ENCODE measurements around the gene ELOF1.
"Not testable (repeated sequence)": the region's sequence is repeated elsewhere in the genome, so short reads cannot be mapped to it uniquely, and the experiment has no call there.

ELOF1 gene

DNA sequence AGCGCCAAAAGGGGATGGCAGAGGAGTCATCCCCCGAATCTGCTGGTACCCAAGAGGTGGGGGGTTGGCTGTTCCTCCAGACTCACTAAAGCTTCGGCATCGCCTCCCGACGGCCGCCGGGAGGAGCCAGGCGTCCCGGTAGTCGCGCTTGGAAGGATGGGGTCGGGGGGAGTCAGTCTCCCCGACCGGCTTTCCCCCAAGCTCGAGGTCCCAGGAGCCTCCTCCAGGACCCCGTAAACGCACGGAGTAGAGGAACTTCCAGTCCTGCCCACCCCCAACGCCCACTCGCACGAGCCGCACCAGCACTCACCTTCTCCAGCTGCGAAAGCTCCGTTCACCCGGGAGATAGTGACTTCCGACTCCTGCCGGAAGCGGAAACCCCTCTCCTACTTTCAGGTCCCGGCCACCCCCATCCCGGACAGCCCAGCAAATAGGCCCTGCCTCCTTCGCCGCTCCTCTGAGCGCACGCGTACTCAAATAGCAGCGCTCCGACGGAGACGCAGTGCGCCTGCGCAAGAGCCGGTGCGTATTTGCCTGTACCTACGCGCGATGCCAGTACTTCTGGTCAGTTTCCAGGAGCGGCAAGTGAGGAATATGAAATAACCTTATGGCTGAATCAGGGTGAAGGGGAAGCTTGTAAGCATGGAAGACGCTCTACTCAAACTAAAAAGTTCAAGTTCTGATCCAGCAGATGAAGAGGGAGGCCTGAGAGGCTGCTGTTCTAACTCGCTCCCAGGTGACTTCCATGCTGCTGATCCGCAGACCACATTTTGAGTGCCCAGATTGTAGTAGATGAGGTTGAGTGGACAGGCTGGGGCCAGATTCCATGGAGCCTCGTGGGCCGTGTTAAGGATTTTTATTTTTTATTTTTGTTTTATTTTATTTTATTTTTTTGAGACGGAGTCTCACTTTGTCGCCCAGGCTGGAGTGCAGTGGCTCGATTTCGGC is at the start of gene ELOF1:
Gene ELOF1 (minus strand): TSS at position 350 of the 948 bp plus-strand sequence. CDS start 4,883 bp downstream, outside the sequence.
- Histone ChIP-seq H3K4me2 (ENCODE audit: insufficient read depth, low read length) (peak within 1 kb of the TSS; percentile 85), H3K4me1 (ENCODE audit: insufficient read depth, low read length) (peaks cover 31% of the 10 kb centered on the region), H3K4me3 (ENCODE audit: low read depth in 1 of 2, low read length in 2 of 2) (peak within 1 kb of the TSS; percentile 68 to 84), H4K20me1 (ENCODE audit: insufficient read depth, low read length) (peaks cover 25% of the 10 kb centered on the region), H3K9ac (ENCODE audit: low read depth, low read length) (peak within 1 kb of the TSS; percentile 60), H3K36me3 (ENCODE audit: insufficient read depth, low read length) (peaks cover 15% of the 10 kb centered on the region), H3K27ac (ENCODE audit: low read length) (peak within 1 kb of the TSS; percentile 80), H3K27me3 (ENCODE audit: insufficient read depth, low read length, poor library complexity) (no peaks in the 10 kb centered on the region), H2AFZ (ENCODE audit: low read depth, low read length) (peak within 1 kb of the TSS; percentile 89), H3K9me3 (ENCODE audit: insufficient read depth, low read length, severe bottlenecking) (no peaks in the 10 kb centered on the region), H3K79me2 (ENCODE audit: insufficient read depth, low read length) (peaks cover 44% of the 10 kb centered on the region)
- no peak for TF ChIP-seq EZH2 (IDR thresholded peaks at IDR 0.05; ENCODE audit: borderline replicate concordance, low read depth, low read length, severe bottlenecking)
- TF ChIP-seq, protein P1, sequence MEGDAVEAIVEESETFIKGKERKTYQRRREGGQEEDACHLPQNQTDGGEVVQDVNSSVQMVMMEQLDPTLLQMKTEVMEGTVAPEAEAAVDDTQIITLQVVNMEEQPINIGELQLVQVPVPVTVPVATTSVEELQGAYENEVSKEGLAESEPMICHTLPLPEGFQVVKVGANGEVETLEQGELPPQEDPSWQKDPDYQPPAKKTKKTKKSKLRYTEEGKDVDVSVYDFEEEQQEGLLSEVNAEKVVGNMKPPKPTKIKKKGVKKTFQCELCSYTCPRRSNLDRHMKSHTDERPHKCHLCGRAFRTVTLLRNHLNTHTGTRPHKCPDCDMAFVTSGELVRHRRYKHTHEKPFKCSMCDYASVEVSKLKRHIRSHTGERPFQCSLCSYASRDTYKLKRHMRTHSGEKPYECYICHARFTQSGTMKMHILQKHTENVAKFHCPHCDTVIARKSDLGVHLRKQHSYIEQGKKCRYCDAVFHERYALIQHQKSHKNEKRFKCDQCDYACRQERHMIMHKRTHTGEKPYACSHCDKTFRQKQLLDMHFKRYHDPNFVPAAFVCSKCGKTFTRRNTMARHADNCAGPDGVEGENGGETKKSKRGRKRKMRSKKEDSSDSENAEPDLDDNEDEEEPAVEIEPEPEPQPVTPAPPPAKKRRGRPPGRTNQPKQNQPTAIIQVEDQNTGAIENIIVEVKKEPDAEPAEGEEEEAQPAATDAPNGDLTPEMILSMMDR (IDR thresholded peaks at IDR 0.05; ENCODE audit: borderline replicate concordance, extremely low read depth, low read length, poor library complexity, severe bottlenecking) = peak; percentile 42
- DNase-seq (peak; percentile 98), ATAC-seq (ENCODE audit: insufficient read depth, low read depth) (peak; percentile 97)

DNA sequence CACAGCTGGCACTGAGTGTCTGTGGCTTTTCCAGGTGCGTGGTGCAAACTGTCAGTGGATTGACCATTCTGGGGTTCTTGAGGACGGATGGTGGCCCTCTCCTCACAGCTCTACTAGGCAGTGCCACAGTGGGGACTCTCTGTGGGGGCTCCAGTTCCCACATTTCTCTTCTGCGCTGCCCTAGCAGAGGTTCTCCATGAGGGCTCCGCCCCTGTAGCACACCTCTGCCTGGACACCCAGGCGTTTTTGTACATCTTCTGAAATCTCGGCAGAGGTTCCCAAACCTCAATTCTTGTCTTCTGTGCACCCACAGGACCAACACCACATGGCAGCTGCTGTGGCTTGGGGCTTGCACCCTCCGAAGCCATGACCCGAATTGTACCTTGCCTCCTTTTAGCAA is 47.5 kb upstream of the ELOF1 start:
- no peak for ATAC-seq (ENCODE audit: insufficient read depth, low read depth)
- Histone ChIP-seq H3K79me2 (ENCODE audit: insufficient read depth, low read length) (peaks cover 81% of the 10 kb centered on the region), H3K27ac (ENCODE audit: low read length) (no peak overlapping the region), H3K36me3 (ENCODE audit: insufficient read depth, low read length) (peaks cover 49% of the 10 kb centered on the region), H3K4me3 (ENCODE audit: low read depth in 1 of 2, low read length in 2 of 2) (no peak overlapping the region), H3K9me3 (ENCODE audit: insufficient read depth, low read length, severe bottlenecking) (peaks cover 20% of the 10 kb centered on the region), H3K4me2 (ENCODE audit: insufficient read depth, low read length) (no peak overlapping the region), H4K20me1 (ENCODE audit: insufficient read depth, low read length) (peaks cover 3% of the 10 kb centered on the region; the same call in 1 of the 2 replicates), H3K9ac (ENCODE audit: low read depth, low read length) (no peak overlapping the region), H3K27me3 (ENCODE audit: insufficient read depth, low read length, poor library complexity) (no peaks in the 10 kb centered on the region), H2AFZ (ENCODE audit: low read depth, low read length) (no peak overlapping the region), H3K4me1 (ENCODE audit: insufficient read depth, low read length) (no peaks in the 10 kb centered on the region)
- DNase-seq = peak; percentile 23
- no peak for TF ChIP-seq EZH2 (IDR thresholded peaks at IDR 0.05; ENCODE audit: borderline replicate concordance, low read depth, low read length, severe bottlenecking)
- TF ChIP-seq, protein P1 (IDR thresholded peaks at IDR 0.05; ENCODE audit: borderline replicate concordance, extremely low read depth, low read length, poor library complexity, severe bottlenecking) = no peak

DNA sequence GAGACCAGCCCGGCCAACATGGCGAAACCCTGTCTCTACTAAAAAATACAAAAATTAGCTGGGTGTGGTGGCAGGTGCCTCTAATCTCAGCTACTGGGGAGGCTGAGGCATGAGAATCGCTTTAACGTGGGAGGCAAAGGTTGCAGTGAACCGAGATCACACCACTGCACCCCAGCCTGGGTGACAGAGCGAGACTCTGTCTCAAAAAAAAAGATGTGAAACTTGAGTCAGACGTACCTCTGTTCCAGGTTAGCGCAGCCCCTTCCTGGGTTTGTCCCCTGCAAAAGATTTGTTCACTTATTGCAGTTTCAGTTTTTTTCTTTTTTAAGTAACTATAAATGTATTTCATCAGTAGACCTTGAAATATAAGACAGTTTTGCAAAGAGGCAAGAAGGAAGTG is 40.7 kb upstream of the ELOF1 start:
- H3K27ac ChIP-seq (ENCODE audit: low read length); DNase-seq; H3K4me2 ChIP-seq (ENCODE audit: insufficient read depth, low read length); H3K4me3 ChIP-seq (ENCODE audit: low read depth in 1 of 2, low read length in 2 of 2); H2AFZ ChIP-seq (ENCODE audit: low read depth, low read length); H3K27me3 ChIP-seq (ENCODE audit: insufficient read depth, low read length, poor library complexity); H3K9me3 ChIP-seq (ENCODE audit: insufficient read depth, low read length, severe bottlenecking); ATAC-seq (ENCODE audit: insufficient read depth, low read depth); H3K9ac ChIP-seq (ENCODE audit: low read depth, low read length): not testable (repeated sequence)
- Histone ChIP-seq H3K79me2 (ENCODE audit: insufficient read depth, low read length) (peaks cover 71% of the 10 kb centered on the region), H3K36me3 (ENCODE audit: insufficient read depth, low read length) (peaks cover 38% of the 10 kb centered on the region), H4K20me1 (ENCODE audit: insufficient read depth, low read length) (peaks cover 14% of the 10 kb centered on the region), H3K4me1 (ENCODE audit: insufficient read depth, low read length) (peaks cover 27% of the 10 kb centered on the region)

DNA sequence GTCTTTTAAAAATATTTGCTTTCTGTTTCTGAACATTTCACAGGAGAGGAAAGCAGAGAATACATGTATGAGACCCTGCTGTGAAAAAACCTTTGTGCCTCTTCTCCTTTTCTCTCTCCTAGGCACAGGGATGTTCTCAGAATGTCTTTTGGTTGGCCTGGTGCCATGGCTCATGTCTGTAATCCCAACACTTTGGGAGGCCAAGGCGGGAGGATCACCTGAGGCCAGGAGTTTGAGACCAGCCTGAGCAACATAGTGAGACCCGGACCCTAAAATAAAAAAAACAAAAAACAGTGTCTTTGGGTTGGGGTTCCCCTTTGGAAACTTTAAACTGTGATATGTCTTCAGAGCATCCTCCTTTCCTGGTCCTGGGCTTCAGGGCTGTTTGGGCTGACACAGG is 39.7 kb upstream of the ELOF1 start:
- no peak for DNase-seq
- TF ChIP-seq, protein P1 (IDR thresholded peaks at IDR 0.05; ENCODE audit: borderline replicate concordance, extremely low read depth, low read length, poor library complexity, severe bottlenecking) = no peak
- TF ChIP-seq EZH2 (IDR thresholded peaks at IDR 0.05; ENCODE audit: borderline replicate concordance, low read depth, low read length, severe bottlenecking) = no peak
- Histone ChIP-seq H3K9me3 (ENCODE audit: insufficient read depth, low read length, severe bottlenecking) (no peaks in the 10 kb centered on the region), H3K27me3 (ENCODE audit: insufficient read depth, low read length, poor library complexity) (no peaks in the 10 kb centered on the region), H3K4me3 (ENCODE audit: low read depth in 1 of 2, low read length in 2 of 2) (peak overlapping the region in 1 of 2 experiments; percentile 86; a peak in 2 of 4 replicates), H3K9ac (ENCODE audit: low read depth, low read length) (peak overlapping the region; percentile 87), H4K20me1 (ENCODE audit: insufficient read depth, low read length) (peaks cover 14% of the 10 kb centered on the region), H3K4me1 (ENCODE audit: insufficient read depth, low read length) (peaks cover 27% of the 10 kb centered on the region), H3K4me2 (ENCODE audit: insufficient read depth, low read length) (peak overlapping the region; percentile 78), H2AFZ (ENCODE audit: low read depth, low read length) (no peak overlapping the region), H3K36me3 (ENCODE audit: insufficient read depth, low read length) (peaks cover 28% of the 10 kb centered on the region), H3K27ac (ENCODE audit: low read length) (peak overlapping the region; percentile 55), H3K79me2 (ENCODE audit: insufficient read depth, low read length) (peaks cover 62% of the 10 kb centered on the region)
- ATAC-seq (ENCODE audit: insufficient read depth, low read depth) = no peak

Data from DND-41 (cell line).